ENCODE data around the gene SLC22A17. TPM values are rescaled to one million over a fixed set of nuclear protein-coding genes. Genes with fewer than 3 reads are reported as not detected.

Gene SLC22A17
- total and polyA plus RNA-seq, 2 of the 13 experiments (the other 11 are each of a cell fraction or from before 2014, with no cell fraction given), result 0.95 to 1.1 TPM

GRCh38 chr14:23326491-23327332 is 26.0 kb downstream of the SLC22A17 start (continued):
- TF ChIP-seq ZNF597 (CRISPR knock-in tag; IDR thresholded peaks at IDR 0.05) (no peak), ZNF792 (CRISPR knock-in tag; IDR thresholded peaks at IDR 0.05) (no peak), RERE (CRISPR knock-in tag; IDR thresholded peaks at IDR 0.05; ENCODE audit: low read depth) (no peak), KDM6A (CRISPR knock-in tag; IDR thresholded peaks at IDR 0.05; ENCODE audit: low read depth) (no peak), ZNF280D (CRISPR knock-in tag; IDR thresholded peaks at IDR 0.05) (peak; percentile 72; the same call in 1 of the 2 replicates), PLRG1 (conservative IDR thresholded peaks at IDR 0.05) (no peak), NFAT5 (CRISPR knock-in tag; IDR thresholded peaks at IDR 0.05) (no peak), ZNF746 (CRISPR knock-in tag; IDR thresholded peaks at IDR 0.05) (0 out of 2 replicates have a peak, but pooled peaks have one; percentile 17), ASH2L (IDR thresholded peaks at IDR 0.05; ENCODE audit: insufficient read length, low read depth, low read length) (no peak), ZNF414 (CRISPR knock-in tag; IDR thresholded peaks at IDR 0.05) (no peak), CERS6 (CRISPR knock-in tag; IDR thresholded peaks at IDR 0.05) (no peak)
